IPS DF 6.9 (cell line): ENCODE measurements around the gene GOSR2.
"Not testable (repeated sequence)": the region's sequence is repeated elsewhere in the genome, so short reads cannot be mapped to it uniquely, and the experiment has no call there.

Source experiments
- DNase-seq: peaks from one replicate; pipeline ENCODE4 v3.0.0-alpha.2; 2013; ENCODE audit warnings: low read depth, low spot score
- H3K27ac ChIP-seq: one replicate; pipeline ENCODE4 v1.5.1; 2013; ENCODE audit warnings: low read length, control low read depth
- H3K27me3 ChIP-seq: 2 replicates; pipeline ENCODE4 v1.6.1; 2013; ENCODE audit warnings: mild to moderate bottlenecking, low read length; ENCODE audit not compliant: control insufficient read depth, insufficient read depth
- H3K36me3 ChIP-seq: 2 replicates; pipeline ENCODE4 v1.6.1; 2013; ENCODE audit warnings: low read length; ENCODE audit not compliant: control insufficient read depth, insufficient read depth
- H3K4me1 ChIP-seq: 2 replicates; pipeline ENCODE4 v1.6.1; 2013; ENCODE audit warnings: low read length; ENCODE audit not compliant: control insufficient read depth, insufficient read depth
- H3K4me3 ChIP-seq: 2 replicates; pipeline ENCODE4 v1.5.1; 2013; ENCODE audit warnings: mild to moderate bottlenecking, low read length
- H3K9me3 ChIP-seq: 2 replicates; pipeline ENCODE4 v1.6.1; 2013; ENCODE audit warnings: low read length, inconsistent platforms; ENCODE audit not compliant: control insufficient read depth, insufficient read depth
- WGBS: extraction: QIAGEN DNeasy Blood & Tissue Kit; methylation state at CpG from one replicate; pipeline ENCODE4 v1.1.7; 2013; ENCODE audit warnings: mixed read lengths, missing lambda C conversion rate; ENCODE audit not compliant: insufficient read length, insufficient coverage; 5-methylcytosine and 5-hydroxymethylcytosine counted together

Gene GOSR2

DNA sequence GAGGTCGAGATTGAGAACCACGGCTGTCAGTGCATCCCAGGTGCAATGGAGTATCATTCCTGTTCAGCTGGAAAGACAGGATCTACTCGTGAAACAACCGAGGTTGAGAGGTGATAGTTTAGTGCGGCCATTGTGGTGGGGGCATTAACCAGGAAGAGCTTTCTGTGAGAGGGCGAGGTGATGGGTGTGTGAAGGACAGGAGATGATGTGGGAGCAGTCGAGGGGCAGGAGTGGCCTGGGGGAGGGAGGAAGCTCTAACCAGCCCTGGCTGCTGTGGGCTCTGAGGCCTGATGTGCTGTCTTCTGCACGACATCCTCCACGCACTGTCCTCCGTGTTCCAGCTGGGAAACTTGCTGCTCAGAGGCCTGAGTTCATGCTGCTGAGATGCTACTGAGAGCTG is 22.0 kb downstream of the GOSR2 start:
- no peak overlapping the region for H3K4me3 ChIP-seq
- no peak overlapping the region for H3K27ac ChIP-seq
- H3K4me1 ChIP-seq = peaks cover 10% of the 10 kb centered on the region
- no peaks in the 10 kb centered on the region for H3K27me3 ChIP-seq
- no peak for DNase-seq
- H3K36me3 ChIP-seq = no peaks in the 10 kb centered on the region
- H3K9me3 ChIP-seq = no peaks in the 10 kb centered on the region
- no CpG with 5 or more reads among the region's 10 CpGs for WGBS

DNA sequence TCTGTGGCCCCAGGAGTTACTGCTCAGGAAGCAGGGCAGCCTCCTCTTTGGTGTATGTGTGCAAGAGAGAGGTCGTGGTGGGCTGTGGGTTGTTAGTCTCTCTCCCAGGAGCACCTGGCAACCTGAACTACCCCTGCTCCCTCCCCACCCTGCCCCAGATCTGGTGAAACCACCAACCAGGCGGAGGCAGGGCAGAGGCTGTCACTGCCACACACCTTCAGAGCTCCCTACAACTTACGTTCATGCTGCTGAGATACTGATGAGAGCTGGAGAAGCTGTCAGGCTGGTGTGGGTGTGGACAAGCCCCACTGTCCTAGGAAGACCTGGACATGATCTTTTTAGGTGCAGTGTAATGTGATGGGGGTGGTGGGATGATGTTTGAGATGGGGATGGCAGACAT is 24.3 kb downstream of the GOSR2 start:
- no peak overlapping the region for H3K27ac ChIP-seq
- DNase-seq = no peak
- H3K4me1 ChIP-seq = peaks cover 10% of the 10 kb centered on the region
- no peaks in the 10 kb centered on the region for H3K27me3 ChIP-seq
- H3K36me3 ChIP-seq = no peaks in the 10 kb centered on the region
- no peaks in the 10 kb centered on the region for H3K9me3 ChIP-seq
- no CpG with 5 or more reads among the region's 3 CpGs for WGBS
- no peak overlapping the region for H3K4me3 ChIP-seq

GRCh38 chr17:46948544-46948943 is 25.6 kb downstream of the GOSR2 start:
- Histone ChIP-seq H3K4me3 (no peak overlapping the region), H3K36me3 (no peaks in the 10 kb centered on the region), H3K9me3 (no peaks in the 10 kb centered on the region), H3K4me1 (peaks cover 7% of the 10 kb centered on the region), H3K27ac (no peak overlapping the region), H3K27me3 (no peaks in the 10 kb centered on the region)
- no CpG with 5 or more reads among the region's 5 CpGs for WGBS
- DNase-seq = no peak

GRCh38 chr17:46949291-46950174 is 26.6 kb downstream of the GOSR2 start:
- DNase-seq = no peak

GRCh38 chr17:46950342-46950996 is 27.5 kb downstream of the GOSR2 start:
- no peaks in the 10 kb centered on the region for H3K4me1 ChIP-seq
- H3K27ac ChIP-seq = no peak overlapping the region
- no peaks in the 10 kb centered on the region for H3K36me3 ChIP-seq
- DNase-seq = no peak
- H3K9me3 ChIP-seq = no peaks in the 10 kb centered on the region
- no CpG with 5 or more reads among the region's 7 CpGs for WGBS
- no peak overlapping the region for H3K4me3 ChIP-seq
- no peaks in the 10 kb centered on the region; the same call in 1 of the 2 replicates for H3K27me3 ChIP-seq

More at GRCh38 chr17:46949291-46950174, 26.6 kb downstream of the GOSR2 start:
- Histone ChIP-seq H3K27me3 (no peaks in the 10 kb centered on the region), H3K4me1 (no peaks in the 10 kb centered on the region), H3K27ac (no peak overlapping the region), H3K9me3 (no peaks in the 10 kb centered on the region), H3K36me3 (no peaks in the 10 kb centered on the region), H3K4me3 (no peak overlapping the region)
- no CpG with 5 or more reads among the region's 11 CpGs for WGBS

DNA sequence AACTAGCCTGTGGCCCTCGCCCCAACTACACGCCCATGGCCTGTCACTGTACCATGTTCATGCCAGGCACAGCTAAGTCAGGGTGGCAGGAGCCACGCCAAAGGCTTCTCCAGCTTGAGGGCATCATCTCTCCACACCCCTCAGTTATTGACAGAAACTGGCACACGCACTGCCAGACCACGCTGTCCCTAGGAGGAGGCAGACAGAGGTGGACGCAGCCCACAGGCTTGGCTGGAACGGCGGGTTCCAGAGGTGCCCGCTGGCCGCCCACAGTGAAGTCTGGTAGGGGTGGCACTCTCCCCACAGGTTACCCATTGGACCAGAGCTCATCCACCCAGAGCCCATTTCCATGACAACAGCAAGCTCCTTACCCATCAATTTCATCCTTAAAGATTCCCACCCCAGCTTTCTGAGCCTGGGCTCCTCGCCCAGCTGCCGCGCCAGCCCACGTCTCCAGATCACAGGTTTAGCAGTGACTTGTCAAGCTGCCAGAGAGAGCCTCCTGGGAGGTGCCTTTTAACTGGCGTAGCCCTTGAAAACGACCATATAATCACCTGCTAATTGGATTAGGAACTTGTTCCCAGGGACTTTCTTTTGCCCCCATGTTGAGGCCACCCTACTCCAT is 28.1 kb downstream of the GOSR2 start:
- no peak overlapping the region for H3K27ac ChIP-seq
- no peaks in the 10 kb centered on the region for H3K9me3 ChIP-seq
- H3K4me3 ChIP-seq = no peak overlapping the region
- no peak for DNase-seq
- H3K27me3 ChIP-seq = no peaks in the 10 kb centered on the region; the same call in 1 of the 2 replicates
- no CpG with 5 or more reads among the region's 16 CpGs for WGBS
- H3K4me1 ChIP-seq = no peaks in the 10 kb centered on the region
- H3K36me3 ChIP-seq = no peaks in the 10 kb centered on the region

- Histone ChIP-seq H3K36me3 (no peaks in the 10 kb centered on the region), H3K27ac (no peak overlapping the region), H3K9me3 (no peaks in the 10 kb centered on the region), H3K27me3 (no peaks in the 10 kb centered on the region; the same call in 1 of the 2 replicates), H3K4me1 (no peaks in the 10 kb centered on the region), H3K4me3 (no peak overlapping the region)
- no CpG with 5 or more reads among the region's 5 CpGs for WGBS
- DNase-seq = no peak
Observed at GRCh38 chr17:46951706-46952105, 28.7 kb downstream of the GOSR2 start.

DNA sequence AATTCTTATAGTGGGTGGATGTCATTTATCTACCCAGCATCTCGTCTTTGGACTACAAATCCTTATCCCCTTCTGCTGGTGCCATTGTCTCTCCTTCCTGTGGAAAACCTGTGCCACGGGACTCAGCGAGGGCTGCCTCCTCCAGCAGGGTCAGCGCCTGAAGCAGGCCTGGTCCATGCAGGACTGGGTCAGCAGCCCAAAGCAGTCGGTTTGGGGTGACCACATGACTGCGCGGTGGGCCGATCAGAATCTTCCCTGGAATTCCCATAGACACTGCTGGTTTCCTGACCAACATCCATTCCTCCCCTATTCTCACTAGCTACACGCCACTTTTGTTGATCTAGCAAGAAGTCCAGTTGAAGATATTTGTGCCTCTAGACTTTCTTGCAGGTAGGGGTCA is 29.2 kb downstream of the GOSR2 start:
- no peaks in the 10 kb centered on the region for H3K4me1 ChIP-seq
- no peak overlapping the region for H3K4me3 ChIP-seq
- no CpG with 5 or more reads among the region's 9 CpGs for WGBS
- no peak overlapping the region for H3K27ac ChIP-seq
- H3K27me3 ChIP-seq = no peaks in the 10 kb centered on the region; the same call in 1 of the 2 replicates
- no peaks in the 10 kb centered on the region for H3K9me3 ChIP-seq
- H3K36me3 ChIP-seq = no peaks in the 10 kb centered on the region
- no peak for DNase-seq

GRCh38 chr17:46953191-46953590 is 30.2 kb downstream of the GOSR2 start:
- H3K4me3 ChIP-seq, H3K27ac ChIP-seq, H3K9me3 ChIP-seq, H3K27me3 ChIP-seq, DNase-seq, H3K36me3 ChIP-seq, H3K4me1 ChIP-seq: not testable (repeated sequence)
- WGBS = no CpG with 5 or more reads among the region's 4 CpGs

DNA sequence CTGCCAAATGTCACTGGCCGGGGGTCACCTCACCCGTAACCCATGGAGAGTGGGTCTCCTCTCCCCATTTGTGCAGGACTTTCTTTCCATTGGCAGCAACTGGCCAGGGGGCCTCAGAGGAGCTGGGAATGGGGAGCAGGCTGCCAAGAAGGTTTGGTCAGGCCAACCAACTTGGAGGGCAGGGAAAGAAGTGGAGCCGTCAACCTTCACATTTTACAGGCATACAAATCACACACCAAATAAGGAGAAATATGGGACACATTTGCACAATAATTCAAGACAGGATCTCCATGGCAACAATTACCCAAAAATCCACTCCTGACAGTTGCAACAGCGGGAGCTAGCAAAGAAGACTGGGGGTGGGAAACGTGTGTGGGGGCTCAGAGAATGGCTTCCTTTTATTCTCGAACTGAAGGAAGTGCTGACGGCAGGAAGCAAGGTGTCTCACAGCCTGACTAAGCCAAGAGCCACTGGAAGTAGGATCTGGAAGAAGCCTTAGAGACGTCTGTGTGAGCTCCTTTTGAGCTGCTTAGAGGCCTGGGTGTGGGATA is 35.2 kb downstream of the GOSR2 start:
- Histone ChIP-seq H3K9me3 (no peaks in the 10 kb centered on the region), H3K27me3 (no peaks in the 10 kb centered on the region; the same call in 1 of the 2 replicates), H3K4me1 (no peaks in the 10 kb centered on the region), H3K36me3 (no peaks in the 10 kb centered on the region), H3K4me3 (no peak overlapping the region), H3K27ac (no peak overlapping the region)
- WGBS = no CpG with 5 or more reads among the region's 8 CpGs
- DNase-seq = no peak
